ENCODE results near the gene FBXL3.

Gene FBXL3

DNA sequence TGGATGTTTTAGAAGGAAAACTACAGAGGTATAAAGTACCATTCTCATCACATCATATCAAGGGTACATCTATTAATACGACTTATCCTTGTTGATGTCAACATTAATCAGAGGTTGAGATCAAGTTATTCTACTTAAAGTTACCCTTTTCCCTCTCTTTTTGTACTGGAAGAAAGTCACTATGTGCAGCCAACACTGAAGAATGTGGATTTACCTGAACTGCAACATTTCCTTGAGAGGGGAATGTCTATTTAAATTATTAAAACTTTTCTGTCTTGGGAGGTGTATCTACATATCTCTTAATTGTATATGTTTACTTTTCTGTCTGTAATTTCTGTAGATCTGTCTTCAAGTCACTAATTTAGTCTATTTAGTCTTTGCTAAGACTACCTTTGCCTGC, 2.5 kb upstream of the FBXL3 start:
- TF ChIP-seq SIN3A (IDR thresholded peaks at IDR 0.05; ENCODE audit: borderline replicate concordance, insufficient read depth, low read length) (no peak), FOXP2 (optimal IDR thresholded peaks at IDR 0.05; ENCODE audit: borderline replicate concordance, extremely low read depth, extremely low read length, insufficient read depth) (no peak), POLR2AphosphoS5 (IDR thresholded peaks at IDR 0.05; ENCODE audit: low read depth, low read length) (no peak), TAF1 (IDR thresholded peaks at IDR 0.05; ENCODE audit: borderline replicate concordance, insufficient read depth, low read length) (no peak)
- TF ChIP-seq, protein P1, sequence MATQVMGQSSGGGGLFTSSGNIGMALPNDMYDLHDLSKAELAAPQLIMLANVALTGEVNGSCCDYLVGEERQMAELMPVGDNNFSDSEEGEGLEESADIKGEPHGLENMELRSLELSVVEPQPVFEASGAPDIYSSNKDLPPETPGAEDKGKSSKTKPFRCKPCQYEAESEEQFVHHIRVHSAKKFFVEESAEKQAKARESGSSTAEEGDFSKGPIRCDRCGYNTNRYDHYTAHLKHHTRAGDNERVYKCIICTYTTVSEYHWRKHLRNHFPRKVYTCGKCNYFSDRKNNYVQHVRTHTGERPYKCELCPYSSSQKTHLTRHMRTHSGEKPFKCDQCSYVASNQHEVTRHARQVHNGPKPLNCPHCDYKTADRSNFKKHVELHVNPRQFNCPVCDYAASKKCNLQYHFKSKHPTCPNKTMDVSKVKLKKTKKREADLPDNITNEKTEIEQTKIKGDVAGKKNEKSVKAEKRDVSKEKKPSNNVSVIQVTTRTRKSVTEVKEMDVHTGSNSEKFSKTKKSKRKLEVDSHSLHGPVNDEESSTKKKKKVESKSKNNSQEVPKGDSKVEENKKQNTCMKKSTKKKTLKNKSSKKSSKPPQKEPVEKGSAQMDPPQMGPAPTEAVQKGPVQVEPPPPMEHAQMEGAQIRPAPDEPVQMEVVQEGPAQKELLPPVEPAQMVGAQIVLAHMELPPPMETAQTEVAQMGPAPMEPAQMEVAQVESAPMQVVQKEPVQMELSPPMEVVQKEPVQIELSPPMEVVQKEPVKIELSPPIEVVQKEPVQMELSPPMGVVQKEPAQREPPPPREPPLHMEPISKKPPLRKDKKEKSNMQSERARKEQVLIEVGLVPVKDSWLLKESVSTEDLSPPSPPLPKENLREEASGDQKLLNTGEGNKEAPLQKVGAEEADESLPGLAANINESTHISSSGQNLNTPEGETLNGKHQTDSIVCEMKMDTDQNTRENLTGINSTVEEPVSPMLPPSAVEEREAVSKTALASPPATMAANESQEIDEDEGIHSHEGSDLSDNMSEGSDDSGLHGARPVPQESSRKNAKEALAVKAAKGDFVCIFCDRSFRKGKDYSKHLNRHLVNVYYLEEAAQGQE (IDR thresholded peaks at IDR 0.05; ENCODE audit: insufficient read depth in 1 of 2, low read depth in 2 of 2, low read length in 2 of 2) = no peak

DNA sequence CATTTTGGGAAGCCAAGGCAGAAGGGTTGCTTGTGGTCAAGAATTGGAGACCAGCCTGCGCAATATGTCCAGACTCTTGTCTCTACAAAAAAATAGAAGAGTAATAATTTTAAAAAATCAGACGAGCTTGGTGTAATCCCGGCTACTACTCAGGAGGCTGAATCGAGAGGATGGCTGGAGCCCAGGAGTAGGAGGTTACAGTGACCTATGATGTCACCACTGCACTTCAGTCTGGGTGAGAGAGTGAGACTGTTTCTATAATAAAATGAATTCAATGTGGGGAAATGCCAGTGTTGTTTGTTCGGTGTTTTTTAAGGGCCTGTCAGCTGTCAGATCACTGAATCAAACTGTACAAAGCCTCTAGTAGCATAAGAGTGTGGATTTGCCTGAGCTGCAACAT, 1.2 kb upstream of the FBXL3 start:
- TF ChIP-seq FOXP2 (optimal IDR thresholded peaks at IDR 0.05; ENCODE audit: borderline replicate concordance, extremely low read depth, extremely low read length, insufficient read depth) (no peak), TAF1 (IDR thresholded peaks at IDR 0.05; ENCODE audit: borderline replicate concordance, insufficient read depth, low read length) (no peak), POLR2AphosphoS5 (IDR thresholded peaks at IDR 0.05; ENCODE audit: low read depth, low read length) (no peak)
- TF ChIP-seq, protein P1 (IDR thresholded peaks at IDR 0.05; ENCODE audit: insufficient read depth in 1 of 2, low read depth in 2 of 2, low read length in 2 of 2) = no peak

DNA sequence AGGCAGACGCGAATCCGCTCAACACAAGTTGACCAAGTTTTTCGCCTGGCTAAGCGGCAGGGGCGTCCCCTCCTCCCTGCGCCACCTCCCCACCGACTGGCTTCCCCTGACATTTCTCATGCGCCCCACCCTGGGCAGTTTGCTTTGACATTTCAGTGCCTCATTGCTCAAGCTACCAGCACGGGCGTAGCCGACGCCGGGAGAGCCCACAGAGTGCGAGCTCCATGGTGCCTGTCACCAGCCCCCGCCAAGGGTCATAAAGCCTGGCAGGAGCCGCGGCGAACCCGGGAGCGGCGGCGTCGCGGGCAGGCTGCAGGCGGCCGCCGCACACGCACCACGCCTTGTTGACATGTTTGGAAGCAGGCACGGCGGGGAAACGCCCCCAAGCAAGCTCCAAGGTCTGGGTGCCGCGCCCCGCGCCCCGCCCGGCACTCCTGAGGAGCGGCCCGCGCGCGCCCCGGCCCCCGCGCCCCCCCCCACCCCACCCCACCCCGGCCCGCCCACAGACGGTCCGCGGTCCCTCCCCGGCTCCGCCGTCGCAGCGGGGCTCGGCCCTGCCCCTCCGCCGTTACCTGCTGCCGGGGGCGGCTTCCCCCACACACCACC, 601 bp downstream of the FBXL3 start:
- TF ChIP-seq TAF1 (IDR thresholded peaks at IDR 0.05; ENCODE audit: borderline replicate concordance, insufficient read depth, low read length) = no peak
- TF ChIP-seq FOXP2 (optimal IDR thresholded peaks at IDR 0.05; ENCODE audit: borderline replicate concordance, extremely low read depth, extremely low read length, insufficient read depth) = peak; percentile 43
- TF ChIP-seq POLR2AphosphoS5 (IDR thresholded peaks at IDR 0.05; ENCODE audit: low read depth, low read length) = no peak
- TF ChIP-seq, protein P1 (IDR thresholded peaks at IDR 0.05; ENCODE audit: insufficient read depth in 1 of 2, low read depth in 2 of 2, low read length in 2 of 2) = no peak
- TF ChIP-seq SIN3A (IDR thresholded peaks at IDR 0.05; ENCODE audit: borderline replicate concordance, insufficient read depth, low read length) = 0 out of 2 replicates have a peak, but pooled peaks have one; percentile 10

DNA sequence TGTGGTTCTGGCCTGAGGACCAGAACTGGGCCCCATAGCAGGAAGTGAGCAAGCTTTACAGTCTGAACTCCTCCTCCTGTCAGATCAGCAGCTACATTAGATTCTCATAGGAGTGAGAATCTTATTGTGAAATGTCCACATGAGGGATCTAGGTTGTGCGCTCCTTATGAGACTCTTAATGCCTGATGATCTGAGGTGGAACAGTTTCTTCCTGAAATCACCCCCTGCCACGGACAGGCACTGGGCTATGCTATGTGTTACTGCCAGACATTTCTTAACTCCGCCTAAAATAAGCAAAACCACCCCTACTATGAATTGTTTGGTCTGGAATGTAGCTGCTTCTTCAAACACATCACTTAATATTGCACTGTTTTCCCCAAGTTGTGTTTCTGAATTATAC, 4.6 kb downstream of the FBXL3 start:
- TF ChIP-seq SIN3A (IDR thresholded peaks at IDR 0.05; ENCODE audit: borderline replicate concordance, insufficient read depth, low read length) (no peak), FOXP2 (optimal IDR thresholded peaks at IDR 0.05; ENCODE audit: borderline replicate concordance, extremely low read depth, extremely low read length, insufficient read depth) (no peak), POLR2AphosphoS5 (IDR thresholded peaks at IDR 0.05; ENCODE audit: low read depth, low read length) (no peak), TAF1 (IDR thresholded peaks at IDR 0.05; ENCODE audit: borderline replicate concordance, insufficient read depth, low read length) (no peak)
- TF ChIP-seq, protein P1 (IDR thresholded peaks at IDR 0.05; ENCODE audit: insufficient read depth in 1 of 2, low read depth in 2 of 2, low read length in 2 of 2) = no peak

Data from PFSK-1 (cell line).